H9 (cell line): ENCODE data around the gene HOMER1. TPM values are rescaled to one million over a fixed set of nuclear protein-coding genes. Genes with fewer than 3 reads are reported as not detected.
A peak's percentile ranks its signal among the peaks of the same experiment; 100 is the strongest.

Experiments used
- DNase-seq: peaks from one replicate; pipeline ENCODE4 v3.0.0-alpha.2; 2017
- H2AFZ ChIP-seq: one replicate; pipeline ENCODE4 v1.6.1; 2013; ENCODE audit warnings: mild to moderate bottlenecking, low read length, control low read depth, moderate library complexity
- H2AK5ac ChIP-seq: 2 replicates; pipeline ENCODE4 v1.6.1; 2013; ENCODE audit warnings: low read length, control low read depth, mixed read lengths; ENCODE audit not compliant: insufficient read length
- H2BK120ac ChIP-seq: one replicate; pipeline ENCODE4 v1.6.1; 2013; ENCODE audit warnings: low read depth, mild to moderate bottlenecking, low read length, control low read depth, inconsistent platforms; ENCODE audit not compliant: poor library complexity, severe bottlenecking
- H2BK12ac ChIP-seq: 2 replicates; pipeline ENCODE4 v1.6.1; 2013; ENCODE audit warnings: low read length, control low read depth, mixed read lengths, low read depth; ENCODE audit not compliant: insufficient read length
- H2BK15ac ChIP-seq: 2 replicates; pipeline ENCODE4 v1.6.1; 2013; ENCODE audit warnings: low read depth, low read length, control low read depth
- H2BK20ac ChIP-seq: one replicate; pipeline ENCODE4 v1.6.1; 2013; ENCODE audit warnings: low read depth, mild to moderate bottlenecking, low read length, control low read depth, inconsistent platforms; ENCODE audit not compliant: poor library complexity, severe bottlenecking
- H2BK5ac ChIP-seq: 2 replicates; pipeline ENCODE4 v1.6.1; 2013; ENCODE audit warnings: low read length, control low read depth, mixed read lengths; ENCODE audit not compliant: insufficient read length
- H3K14ac ChIP-seq: 2 replicates; pipeline ENCODE4 v1.6.1; 2013; ENCODE audit warnings: low read length, control low read depth; ENCODE audit not compliant: insufficient read depth
- H3K18ac ChIP-seq: 2 replicates; pipeline ENCODE4 v1.6.1; 2013; ENCODE audit warnings: low read depth, mild to moderate bottlenecking, mixed read lengths, low read length, control low read depth; ENCODE audit not compliant: insufficient read length
- H3K23ac ChIP-seq: 2 replicates; pipeline ENCODE4 v1.6.1; 2013; ENCODE audit warnings: low read length, control low read depth, mixed read lengths, low read depth; ENCODE audit not compliant: insufficient read length
- H3K23me2 ChIP-seq: 2 replicates; pipeline ENCODE4 v1.6.1; 2013; ENCODE audit warnings: low read depth, mild to moderate bottlenecking, mixed read lengths, low read length, control low read depth; ENCODE audit not compliant: insufficient read length, poor library complexity, severe bottlenecking
- H3K27ac ChIP-seq: 2 replicates; pipeline ENCODE4 v1.5.1; 2013; ENCODE audit warnings: low read length, control low read depth, mixed read lengths, low read depth; ENCODE audit not compliant: insufficient read length
- H3K27me3 ChIP-seq: 2 replicates; pipeline ENCODE4 v1.6.1; 2013; ENCODE audit warnings: low read length, control low read depth, inconsistent platforms; ENCODE audit not compliant: insufficient read depth
- H3K4ac ChIP-seq: 2 replicates; pipeline ENCODE4 v1.6.1; 2013; ENCODE audit warnings: low read depth, mild to moderate bottlenecking, control low read depth, inconsistent platforms, low read length, moderate library complexity
- H3K4me1 ChIP-seq: 2 replicates; pipeline ENCODE4 v1.6.1; 2013; ENCODE audit warnings: low read length, control low read depth, inconsistent platforms; ENCODE audit not compliant: insufficient read depth
- H3K4me2 ChIP-seq: 2 replicates; pipeline ENCODE4 v1.6.1; 2013; ENCODE audit warnings: low read length, control low read depth, mixed read lengths; ENCODE audit not compliant: insufficient read length, insufficient read depth
- H3K56ac ChIP-seq: 2 replicates; pipeline ENCODE4 v1.6.1; 2013; ENCODE audit warnings: low read depth, mild to moderate bottlenecking, mixed read lengths, low read length, control low read depth; ENCODE audit not compliant: insufficient read length
- H3K79me1 ChIP-seq: 2 replicates; pipeline ENCODE4 v1.6.1; 2013; ENCODE audit warnings: low read depth, mild to moderate bottlenecking, moderate library complexity, low read length, control low read depth, inconsistent platforms; ENCODE audit not compliant: insufficient read depth, poor library complexity, severe bottlenecking
- H3K79me2 ChIP-seq: 2 replicates; pipeline ENCODE4 v1.6.1; 2013; ENCODE audit warnings: low read length, control low read depth, inconsistent platforms; ENCODE audit not compliant: insufficient read depth
- H3K9ac ChIP-seq: 2 replicates; pipeline ENCODE4 v1.6.1; 2013; ENCODE audit warnings: low read length, control low read depth, mixed read lengths; ENCODE audit not compliant: insufficient read length; ENCODE audit errors: extremely low read depth
- H3K9me3 ChIP-seq: one replicate; pipeline ENCODE4 v1.6.1; 2013; ENCODE audit warnings: low read depth, low read length, inconsistent platforms; ENCODE audit not compliant: control insufficient read depth
- H3T11ph ChIP-seq: one replicate; pipeline ENCODE4 v1.6.1; 2013; ENCODE audit warnings: mild to moderate bottlenecking, low read length, control low read depth, inconsistent platforms
- H4K20me1 ChIP-seq: one replicate; pipeline ENCODE4 v1.6.1; 2013; ENCODE audit not compliant: control insufficient read depth, insufficient read length, insufficient read depth
- H4K5ac ChIP-seq: 2 replicates; pipeline ENCODE4 v1.6.1; 2013; ENCODE audit warnings: low read depth, mild to moderate bottlenecking, mixed read lengths, low read length, control low read depth; ENCODE audit not compliant: insufficient read length
- H4K8ac ChIP-seq: replicated peaks from 2 replicates; pipeline ENCODE4 v1.6.1; 2013; ENCODE audit warnings: low read length, control low read depth, mixed read lengths, low read depth; ENCODE audit not compliant: insufficient read length
- H4K91ac ChIP-seq: 2 replicates; pipeline ENCODE4 v1.6.1; 2013; ENCODE audit warnings: low read depth, mild to moderate bottlenecking, moderate library complexity, mixed read lengths, low read length, control low read depth; ENCODE audit not compliant: insufficient read length
- H3K27ac Mint-ChIP-seq, 3 experiments: 2 replicates in 2 of 3; 3 replicates in 1 of 3; pipeline ENCODE4 v1.8.0; 2020 to 2021; ENCODE audit warnings: mixed read lengths in 3 of 3, mild to moderate bottlenecking in 1 of 3, moderate library complexity in 1 of 3
- H3K27me3 Mint-ChIP-seq: 2 replicates; pipeline ENCODE4 v1.8.0; 2021; ENCODE audit warnings: low read depth, mild to moderate bottlenecking, moderate library complexity, mixed read lengths
- H3K36me3 Mint-ChIP-seq, 3 experiments: 2 replicates in 2 of 3; 3 replicates in 1 of 3; pipeline ENCODE4 v1.8.0; 2020 to 2021; ENCODE audit warnings: low read depth in 3 of 3, mixed read lengths in 3 of 3; ENCODE audit not compliant: insufficient read depth in 1 of 3
- H3K4me1 Mint-ChIP-seq, 2 experiments: 2 replicates each; pipeline ENCODE4 v1.8.0; 2020; ENCODE audit warnings: mixed read lengths in 2 of 2
- H3K4me3 Mint-ChIP-seq, 2 experiments: 2 replicates in 1 of 2; 3 replicates in 1 of 2; pipeline ENCODE4 v1.8.0; 2020 to 2021; ENCODE audit warnings: mild to moderate bottlenecking in 2 of 2, mixed read lengths in 2 of 2, moderate library complexity in 1 of 2
- H3K9me3 Mint-ChIP-seq, 2 experiments: 2 replicates in 1 of 2; 3 replicates in 1 of 2; pipeline ENCODE4 v1.8.0; 2020; ENCODE audit warnings: mild to moderate bottlenecking in 2 of 2, mixed read lengths in 2 of 2, moderate library complexity in 1 of 2
- CTCF ChIP-seq: fragments of 200-600 bp; sonication (generic); conservative IDR thresholded peaks from 3 replicates; pipeline ENCODE4 v1.8.0; 2021; ENCODE audit warnings: antibody characterized with exemption, mild to moderate bottlenecking
- WGBS: extraction: QIAGEN DNeasy Blood & Tissue Kit; methylation state at CpG from one replicate; pipeline ENCODE4 v1.1.7; 2013; ENCODE audit warnings: missing lambda C conversion rate, low lambda C conversion rate, mixed read lengths; ENCODE audit not compliant: insufficient read length; ENCODE audit errors: extremely low coverage; 5-methylcytosine and 5-hydroxymethylcytosine counted together
- total RNA-seq: library from RNA; stranded (reverse); gene quantifications from 2 replicates; pipeline ENCODE4 v1.2.1, GENCODE V29; 2021

The HOMER1 gene
- total RNA-seq, 1 experiment from 2014 or later: 39.5 TPM

GRCh38 chr5:79503794-79504495 lies 10.0 kb downstream of the HOMER1 start:
- Mint-ChIP-seq H3K9me3 (no peaks in the 10 kb centered on the region; a peak in 1 of 5 replicates), H3K27me3 (no peaks in the 10 kb centered on the region), H3K27ac (peak overlapping the region; percentile 54 to 90 (median 67); a peak in 4 of 7 replicates), H3K4me1 (peaks cover 31 to 46% of the 10 kb centered on the region in 2 experiments), H3K36me3 (peaks cover 0 to 5% (median 0%) of the 10 kb centered on the region in 3 experiments; a peak in 2 of 7 replicates), H3K4me3 (no peak overlapping the region)
- Histone ChIP-seq H3K23ac (no peak overlapping the region), H3K79me2 (peaks cover 20% of the 10 kb centered on the region; the same call in 1 of the 2 replicates), H2BK120ac (no peak overlapping the region), H3K27ac (no peak overlapping the region), H3K27me3 (no peaks in the 10 kb centered on the region), H4K91ac (no peak overlapping the region), H3K4me1 (peaks cover 6% of the 10 kb centered on the region), H2AK5ac (no peak overlapping the region), H2BK20ac (no peak overlapping the region), H4K8ac (no peak overlapping the region), H2BK5ac (no peak overlapping the region), H2BK15ac (no peak overlapping the region), H3K9ac (no peak overlapping the region), H3K4ac (no peak overlapping the region), H3K56ac (no peak overlapping the region), H3K14ac (no peak overlapping the region), H3K18ac (no peak overlapping the region), H4K5ac (no peak overlapping the region), H4K20me1 (no peaks in the 10 kb centered on the region), H3K9me3 (no peaks in the 10 kb centered on the region), H2BK12ac (no peak overlapping the region), H3K4me2 (no peak overlapping the region), H2AFZ (no peak overlapping the region), H3T11ph (no peak overlapping the region), H3K79me1 (peaks cover 10% of the 10 kb centered on the region), H3K23me2 (no peaks in the 10 kb centered on the region)
- DNase-seq: no peak
- no peak for TF ChIP-seq CTCF
- no CpG with 5 or more reads among the region's 3 CpGs for WGBS
